HFFc6 (cell line): ENCODE data around the gene RSAD1. TPM values are rescaled to one million over a fixed set of nuclear protein-coding genes. Genes with fewer than 3 reads are reported as not detected.

Experiments
- DNase-seq: peaks from one replicate; pipeline ENCODE4 v3.0.0-alpha.2; 2018
- H3K27ac Mint-ChIP-seq: 2 replicates; pipeline ENCODE4 v1.8.0; 2020; ENCODE audit warnings: mild to moderate bottlenecking, mixed read lengths
- H3K27me3 Mint-ChIP-seq: 2 replicates; pipeline ENCODE4 v1.8.0; 2021; ENCODE audit warnings: mild to moderate bottlenecking, moderate library complexity, mixed read lengths; ENCODE audit not compliant: insufficient read depth
- H3K36me3 Mint-ChIP-seq: 2 replicates; pipeline ENCODE4 v1.8.0; 2021; ENCODE audit warnings: low read depth, mixed read lengths
- H3K4me1 Mint-ChIP-seq: 2 replicates; pipeline ENCODE4 v1.8.0; 2020; ENCODE audit warnings: low read depth, mixed read lengths
- H3K4me3 Mint-ChIP-seq: 2 replicates; pipeline ENCODE4 v1.8.0; 2020; ENCODE audit warnings: mild to moderate bottlenecking, moderate library complexity, mixed read lengths
- H3K9me3 Mint-ChIP-seq: 2 replicates; pipeline ENCODE4 v1.8.0; 2020; ENCODE audit warnings: mild to moderate bottlenecking, mixed read lengths
- long read RNA-seq: library from polyadenylated mRNA; unstranded; transcript quantifications from one replicate; pipeline ENCODE4 v2.0.0, GENCODE V29; 2019
- total RNA-seq, 6 experiments: library from RNA; stranded (reverse); fragmentation: NEBNext Ultra II Directional; extraction: Animal tissue kit (Norgen Biotek cat#: 25700); gene quantifications; 2 replicates in 1 of 6; 3 replicates in 5 of 6; pipeline ENCODE4 v1.2.3, GENCODE V29; 2021
- TF ChIP-seq, protein P1 (sequence below): fragments of 200-600 bp; sonication (generic); IDR thresholded peaks from 2 replicates; pipeline ENCODE4 v1.5.0; 2021; ENCODE audit warnings: antibody characterized with exemption, mild to moderate bottlenecking

RSAD1 gene
- 10 to 100 TPM; 14.9 to 20.4 (median 17.5) TPM for total RNA-seq
- long read RNA-seq, transcript RSAD1-201 (9 exons, 2,528 nt), result major isoform, 17 of 20 reads
- long read RNA-seq, partial matches to known transcripts, result 1 of 20 reads
- long read RNA-seq, other reads (novel, unspliced or antisense), result 2 of 20 reads

DNA sequence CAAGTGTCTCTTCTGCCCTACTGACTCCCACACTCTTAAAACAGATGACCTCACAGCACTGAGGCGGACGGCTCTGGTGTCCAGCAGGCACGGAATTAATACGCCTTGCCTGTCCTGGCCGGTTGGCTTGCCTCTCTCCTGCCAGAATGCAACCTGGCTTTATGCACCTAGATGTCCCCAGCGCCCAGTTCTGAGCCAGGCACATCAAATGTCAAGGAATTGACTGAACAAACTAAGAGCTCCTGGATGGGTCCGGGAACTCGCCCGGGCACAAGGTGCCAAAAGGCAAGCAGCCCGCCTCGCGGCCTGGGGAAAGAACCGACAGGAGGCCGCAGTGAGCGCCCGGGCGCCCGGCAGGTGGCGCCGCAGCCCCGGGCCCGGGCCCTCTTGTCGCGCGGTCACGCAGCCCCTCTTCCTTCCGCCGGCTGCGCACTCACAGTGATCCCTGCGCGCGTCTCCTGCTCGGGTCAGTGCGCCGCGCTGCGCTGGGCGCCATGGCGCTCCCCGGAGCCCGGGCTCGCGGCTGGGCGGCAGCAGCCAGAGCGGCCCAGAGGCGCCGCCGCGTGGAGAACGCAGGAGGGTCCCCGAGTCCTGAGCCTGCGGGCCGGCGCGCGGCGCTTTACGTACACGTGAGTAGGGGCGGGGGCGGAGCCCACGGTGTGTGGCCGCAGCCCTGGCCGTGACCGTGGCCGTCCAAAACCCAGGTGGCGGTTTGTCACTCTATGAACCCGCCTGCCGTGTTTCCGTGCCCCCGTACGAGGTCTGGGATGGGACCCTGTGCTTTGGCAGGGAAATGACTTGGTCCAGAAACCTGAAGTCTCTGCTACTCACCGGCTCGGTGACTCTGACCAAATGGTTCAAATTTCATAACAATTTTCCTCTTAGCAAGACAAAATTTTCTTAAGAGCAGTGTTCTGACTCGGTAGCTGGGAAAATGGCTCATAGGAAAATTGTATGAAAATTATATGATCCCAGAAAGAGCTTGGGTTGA lies at the start of gene RSAD1:
RSAD1 (plus strand) TSS at position 470 of the 991 bp plus-strand sequence; CDS start at position 495, 25 bp downstream.
- Mint-ChIP-seq H3K4me1 (peaks cover 32% of the 10 kb centered on the region), H3K27ac (peak within 1 kb of the TSS; percentile 87), H3K9me3 (no peaks in the 10 kb centered on the region), H3K4me3 (peak within 1 kb of the TSS; percentile 90), H3K27me3 (peaks cover 2% of the 10 kb centered on the region), H3K36me3 (no peaks in the 10 kb centered on the region)
- TF ChIP-seq, protein P1, sequence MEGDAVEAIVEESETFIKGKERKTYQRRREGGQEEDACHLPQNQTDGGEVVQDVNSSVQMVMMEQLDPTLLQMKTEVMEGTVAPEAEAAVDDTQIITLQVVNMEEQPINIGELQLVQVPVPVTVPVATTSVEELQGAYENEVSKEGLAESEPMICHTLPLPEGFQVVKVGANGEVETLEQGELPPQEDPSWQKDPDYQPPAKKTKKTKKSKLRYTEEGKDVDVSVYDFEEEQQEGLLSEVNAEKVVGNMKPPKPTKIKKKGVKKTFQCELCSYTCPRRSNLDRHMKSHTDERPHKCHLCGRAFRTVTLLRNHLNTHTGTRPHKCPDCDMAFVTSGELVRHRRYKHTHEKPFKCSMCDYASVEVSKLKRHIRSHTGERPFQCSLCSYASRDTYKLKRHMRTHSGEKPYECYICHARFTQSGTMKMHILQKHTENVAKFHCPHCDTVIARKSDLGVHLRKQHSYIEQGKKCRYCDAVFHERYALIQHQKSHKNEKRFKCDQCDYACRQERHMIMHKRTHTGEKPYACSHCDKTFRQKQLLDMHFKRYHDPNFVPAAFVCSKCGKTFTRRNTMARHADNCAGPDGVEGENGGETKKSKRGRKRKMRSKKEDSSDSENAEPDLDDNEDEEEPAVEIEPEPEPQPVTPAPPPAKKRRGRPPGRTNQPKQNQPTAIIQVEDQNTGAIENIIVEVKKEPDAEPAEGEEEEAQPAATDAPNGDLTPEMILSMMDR, result peak; percentile 92
- peak; percentile 85 for DNase-seq

DNA sequence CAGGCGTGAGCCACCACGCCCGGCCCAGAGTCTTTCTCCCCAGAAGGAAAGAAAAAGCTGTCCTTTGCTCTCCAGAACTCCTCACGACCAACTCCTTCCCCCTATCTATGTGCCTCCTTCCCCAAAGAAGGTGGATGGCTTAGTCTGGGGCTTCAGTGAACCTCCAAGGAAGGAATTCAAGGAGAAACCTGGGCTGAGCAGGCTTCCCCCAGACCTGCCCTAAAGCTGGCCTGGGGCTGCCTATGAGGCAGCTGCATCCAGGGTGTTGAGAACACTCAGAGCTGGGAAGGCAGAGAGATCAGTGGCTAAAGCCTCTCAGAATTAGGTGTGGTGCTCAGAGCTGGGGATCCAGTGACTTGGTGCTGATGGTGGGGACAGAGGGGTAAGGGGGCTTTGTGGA lies 48.9 kb upstream of the RSAD1 start:
- Mint-ChIP-seq H3K27me3 (no peaks in the 10 kb centered on the region), H3K27ac (no peak overlapping the region), H3K9me3 (no peaks in the 10 kb centered on the region), H3K4me1 (peaks cover 35% of the 10 kb centered on the region), H3K36me3 (peaks cover 8% of the 10 kb centered on the region; the same call in 1 of the 2 replicates), H3K4me3 (no peak overlapping the region)
- DNase-seq, result no peak
- TF ChIP-seq, protein P1, result no peak

DNA sequence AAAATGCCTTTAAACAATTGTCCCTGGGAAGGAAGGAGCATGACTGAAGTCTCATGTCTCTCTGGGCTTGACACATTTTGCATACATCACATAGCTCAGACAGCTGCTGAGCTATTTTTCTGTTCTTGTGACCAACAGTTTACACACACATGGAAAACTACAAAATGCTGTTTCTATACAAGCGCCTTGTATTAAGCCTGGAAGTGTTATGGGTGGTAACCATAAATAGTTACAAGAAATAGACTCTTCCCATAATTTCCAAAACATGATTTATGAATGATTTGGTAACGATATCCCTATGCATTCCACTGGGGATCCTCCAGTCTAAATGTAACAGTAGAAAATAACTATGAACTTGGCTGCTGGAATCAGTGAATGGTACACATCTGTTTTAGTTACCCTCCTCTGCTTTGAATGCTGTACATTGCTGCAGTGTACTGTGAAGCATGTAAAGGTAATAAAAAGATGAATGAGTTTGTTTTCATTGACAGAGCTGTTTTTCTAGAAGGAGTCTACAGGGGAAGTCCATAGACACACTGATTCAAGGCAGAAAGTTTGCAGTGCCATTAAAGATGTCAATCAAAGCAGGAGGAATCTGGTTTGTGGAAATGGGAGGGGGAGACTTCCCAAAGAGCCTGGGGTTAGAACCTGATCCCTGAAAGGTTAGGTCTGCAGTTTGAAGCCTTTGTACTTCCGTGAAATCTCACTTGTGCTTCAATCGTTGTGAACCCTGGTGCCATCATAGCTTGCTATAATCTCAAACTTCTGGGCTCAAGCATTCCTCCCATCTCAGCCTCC lies 47.6 kb upstream of the RSAD1 start:
- Mint-ChIP-seq H3K9me3 (no peaks in the 10 kb centered on the region), H3K4me3 (no peak overlapping the region), H3K27ac (no peak overlapping the region), H3K27me3 (no peaks in the 10 kb centered on the region), H3K4me1 (peaks cover 24% of the 10 kb centered on the region), H3K36me3 (peaks cover 8% of the 10 kb centered on the region; the same call in 1 of the 2 replicates)
- TF ChIP-seq, protein P1, result no peak
- no peak for DNase-seq

DNA sequence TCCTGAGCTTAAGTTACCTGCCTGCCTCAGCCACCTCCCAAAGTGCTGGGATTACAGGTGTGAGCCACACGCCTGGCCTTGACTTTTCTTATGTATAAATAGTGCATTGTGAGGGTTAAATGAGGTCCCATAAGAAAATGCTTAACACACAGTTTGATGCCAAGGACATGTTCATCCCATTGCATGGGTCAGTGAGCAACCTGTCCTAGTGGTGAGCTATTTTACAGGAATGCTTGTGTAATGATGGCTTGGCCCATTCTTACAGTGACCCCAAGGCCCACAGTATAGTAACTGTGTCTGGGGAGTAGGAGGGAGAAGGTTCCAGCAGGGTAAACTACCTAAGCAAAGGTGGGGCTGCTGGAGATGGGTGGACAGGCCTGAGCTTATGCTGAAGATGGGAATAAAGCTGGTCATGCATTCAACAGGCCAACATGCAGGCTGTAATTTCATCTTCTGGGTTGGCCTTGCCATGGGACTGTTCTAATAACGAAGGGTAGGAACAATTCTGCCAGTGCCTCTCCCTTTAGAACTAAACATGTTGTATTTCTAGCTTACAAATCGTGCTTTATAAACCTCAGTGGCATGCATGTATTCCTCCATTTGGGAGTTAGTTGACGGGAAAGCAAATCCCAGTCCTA lies 46.4 kb upstream of the RSAD1 start:
- Mint-ChIP-seq H3K4me3 (no peak overlapping the region), H3K4me1 (peaks cover 18% of the 10 kb centered on the region), H3K27me3 (no peaks in the 10 kb centered on the region), H3K9me3 (no peaks in the 10 kb centered on the region), H3K36me3 (peaks cover 12% of the 10 kb centered on the region; the same call in 1 of the 2 replicates), H3K27ac (no peak overlapping the region)
- no peak for DNase-seq
- TF ChIP-seq, protein P1, result no peak

DNA sequence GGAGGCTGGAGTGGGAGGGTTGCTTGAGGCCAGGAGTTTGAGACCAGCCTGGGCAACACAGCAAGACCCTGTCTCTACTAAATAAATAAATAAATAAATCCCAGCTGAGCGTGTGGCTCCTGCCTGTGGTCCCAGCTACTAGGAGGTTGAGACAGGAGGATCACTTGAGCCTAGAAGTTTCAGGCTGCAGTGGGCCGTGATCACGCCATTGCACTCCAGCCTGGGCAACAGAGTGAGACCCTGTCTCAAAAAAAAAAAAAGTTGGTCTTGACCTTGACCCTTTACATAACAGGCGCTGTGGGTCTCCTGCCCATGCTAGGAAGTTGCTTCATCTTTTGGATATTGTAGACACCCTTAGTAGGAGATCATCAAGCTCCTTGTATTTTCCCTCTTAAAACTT lies 41.3 kb upstream of the RSAD1 start:
- Mint-ChIP-seq H3K9me3 (no peaks in the 10 kb centered on the region), H3K27ac (no peak overlapping the region), H3K4me3 (no peak overlapping the region), H3K36me3 (peaks cover 7% of the 10 kb centered on the region; the same call in 1 of the 2 replicates), H3K27me3 (no peaks in the 10 kb centered on the region), H3K4me1 (no peaks in the 10 kb centered on the region)
- TF ChIP-seq, protein P1, result no peak
- no peak for DNase-seq
